ENCODE measurements around the gene AGPAT3. TPM values are rescaled to one million over a fixed set of nuclear protein-coding genes. Genes with fewer than 3 reads are reported as not detected.
A peak's percentile ranks its signal among the peaks of the same experiment; 100 is the strongest.

The AGPAT3 gene
- total and polyA plus RNA-seq, 5 donors from 2014 or later, result 13.3 to 67.8 (median 18.1) TPM

- Mint-ChIP-seq H3K27ac (no peak overlapping the region), H3K36me3 (peaks cover 11% of the 10 kb centered on the region), H3K9me3 (no peaks in the 10 kb centered on the region), H3K4me3 (no peak overlapping the region), H3K27me3 (no peaks in the 10 kb centered on the region), H3K4me1 (peaks cover 5 to 15% (median 6%) of the 10 kb centered on the region in 4 donors)
- Histone ChIP-seq H3K4me1 (ENCODE audit: control insufficient read depth, insufficient read depth, low read length, poor library complexity, severe bottlenecking) (no peaks in the 10 kb centered on the region), H3K9me3 (ENCODE audit: control insufficient read depth in 2 of 2, low read length in 2 of 2) (no peaks in the 10 kb centered on the region), H3K27me3 (ENCODE audit: control insufficient read depth, insufficient read depth, low read length) (no peaks in the 10 kb centered on the region), H3K36me3 (ENCODE audit: control insufficient read depth, insufficient read depth, low read length) (peaks cover 25% of the 10 kb centered on the region), H3K27ac (ENCODE audit: insufficient read depth, low read length, poor library complexity, severe bottlenecking) (no peak overlapping the region), H3K4me3 (ENCODE audit: low read depth, low read length) (no peak overlapping the region)
- DNase-seq (no peak), ATAC-seq (ENCODE audit: low read depth in 2 of 2) (no peak)
These were observed 108.0 kb downstream of the AGPAT3 start for GRCh38 chr21:43972850-43973633.

GRCh38 chr21:43973634-43973955 is 108.6 kb downstream of the AGPAT3 start:
- H3K27ac ChIP-seq (ENCODE audit: insufficient read depth, low read length, poor library complexity, severe bottlenecking), result no peak overlapping the region
- H3K4me1 Mint-ChIP-seq, result peaks cover 5 to 15% (median 6%) of the 10 kb centered on the region in 4 donors
- H3K4me3 Mint-ChIP-seq, result no peak overlapping the region
- no peaks in the 10 kb centered on the region for H3K4me1 ChIP-seq (ENCODE audit: control insufficient read depth, insufficient read depth, low read length, poor library complexity, severe bottlenecking)
- H3K36me3 ChIP-seq (ENCODE audit: control insufficient read depth, insufficient read depth, low read length), result peaks cover 28% of the 10 kb centered on the region
- ATAC-seq (ENCODE audit: low read depth in 2 of 2) (no peak), DNase-seq (no peak)
- H3K36me3 Mint-ChIP-seq, result peaks cover 11% of the 10 kb centered on the region
- no peak overlapping the region for H3K27ac Mint-ChIP-seq
- H3K27me3 Mint-ChIP-seq, result no peaks in the 10 kb centered on the region
- no peaks in the 10 kb centered on the region for H3K9me3 ChIP-seq (ENCODE audit: control insufficient read depth in 2 of 2, low read length in 2 of 2)
- no peaks in the 10 kb centered on the region for H3K9me3 Mint-ChIP-seq
- no peak overlapping the region for H3K4me3 ChIP-seq (ENCODE audit: low read depth, low read length)
- no peaks in the 10 kb centered on the region for H3K27me3 ChIP-seq (ENCODE audit: control insufficient read depth, insufficient read depth, low read length)

GRCh38 chr21:43974791-43975468 is 109.9 kb downstream of the AGPAT3 start:
- peak in 1 of 2 donors; percentile 16 for ATAC-seq (ENCODE audit: low read depth in 2 of 2)
- peaks cover 23% of the 10 kb centered on the region for H3K36me3 ChIP-seq (ENCODE audit: control insufficient read depth, insufficient read depth, low read length)
- Mint-ChIP-seq H3K9me3 (no peaks in the 10 kb centered on the region), H3K27me3 (no peaks in the 10 kb centered on the region), H3K4me3 (no peak overlapping the region), H3K4me1 (peaks cover 5 to 15% (median 6%) of the 10 kb centered on the region in 4 donors), H3K27ac (peak overlapping the region; percentile 2 to 83 (median 62)), H3K36me3 (peaks cover 11% of the 10 kb centered on the region)
- no peak overlapping the region for H3K4me3 ChIP-seq (ENCODE audit: low read depth, low read length)
- no peak for DNase-seq
- H3K4me1 ChIP-seq (ENCODE audit: control insufficient read depth, insufficient read depth, low read length, poor library complexity, severe bottlenecking), result no peaks in the 10 kb centered on the region
- no peak overlapping the region for H3K27ac ChIP-seq (ENCODE audit: insufficient read depth, low read length, poor library complexity, severe bottlenecking)
- H3K27me3 ChIP-seq (ENCODE audit: control insufficient read depth, insufficient read depth, low read length), result no peaks in the 10 kb centered on the region
- no peaks in the 10 kb centered on the region for H3K9me3 ChIP-seq (ENCODE audit: control insufficient read depth in 2 of 2, low read length in 2 of 2)

- no peaks in the 10 kb centered on the region for H3K9me3 ChIP-seq (ENCODE audit: control insufficient read depth in 2 of 2, low read length in 2 of 2)
- peak; percentile 82 to 89 for ATAC-seq (ENCODE audit: low read depth in 2 of 2)
- no peak overlapping the region for H3K4me3 ChIP-seq (ENCODE audit: low read depth, low read length)
- Mint-ChIP-seq H3K36me3 (peaks cover 11% of the 10 kb centered on the region), H3K9me3 (no peaks in the 10 kb centered on the region), H3K4me3 (no peak overlapping the region), H3K27me3 (no peaks in the 10 kb centered on the region), H3K27ac (peak overlapping the region; percentile 60 to 83 (median 62)), H3K4me1 (peaks cover 5 to 15% (median 6%) of the 10 kb centered on the region in 4 donors)
- H3K4me1 ChIP-seq (ENCODE audit: control insufficient read depth, insufficient read depth, low read length, poor library complexity, severe bottlenecking), result no peaks in the 10 kb centered on the region
- no peaks in the 10 kb centered on the region for H3K27me3 ChIP-seq (ENCODE audit: control insufficient read depth, insufficient read depth, low read length)
- peak; percentile 66 to 85 (median 79) for DNase-seq
- peaks cover 18% of the 10 kb centered on the region for H3K36me3 ChIP-seq (ENCODE audit: control insufficient read depth, insufficient read depth, low read length)
- no peak overlapping the region for H3K27ac ChIP-seq (ENCODE audit: insufficient read depth, low read length, poor library complexity, severe bottlenecking)
These were observed 110.6 kb downstream of the AGPAT3 start for GRCh38 chr21:43975469-43976098.

- Histone ChIP-seq H3K27me3 (ENCODE audit: control insufficient read depth, insufficient read depth, low read length) (no peaks in the 10 kb centered on the region), H3K4me3 (ENCODE audit: low read depth, low read length) (no peak overlapping the region), H3K36me3 (ENCODE audit: control insufficient read depth, insufficient read depth, low read length) (peaks cover 18% of the 10 kb centered on the region), H3K27ac (ENCODE audit: insufficient read depth, low read length, poor library complexity, severe bottlenecking) (no peak overlapping the region), H3K4me1 (ENCODE audit: control insufficient read depth, insufficient read depth, low read length, poor library complexity, severe bottlenecking) (no peaks in the 10 kb centered on the region), H3K9me3 (ENCODE audit: control insufficient read depth in 2 of 2, low read length in 2 of 2) (no peaks in the 10 kb centered on the region)
- ATAC-seq (ENCODE audit: low read depth in 2 of 2) (no peak), DNase-seq (no peak)
- H3K27ac Mint-ChIP-seq, result no peak overlapping the region
- no peaks in the 10 kb centered on the region for H3K27me3 Mint-ChIP-seq
- no peaks in the 10 kb centered on the region for H3K9me3 Mint-ChIP-seq
- no peak overlapping the region for H3K4me3 Mint-ChIP-seq
- H3K4me1 Mint-ChIP-seq, result peaks cover 5 to 15% (median 6%) of the 10 kb centered on the region in 4 donors
- H3K36me3 Mint-ChIP-seq, result peaks cover 10% of the 10 kb centered on the region
These were observed 111.6 kb downstream of the AGPAT3 start for GRCh38 chr21:43976661-43977060.

GRCh38 chr21:43978060-43978459 is 113.0 kb downstream of the AGPAT3 start:
- Histone ChIP-seq H3K36me3 (ENCODE audit: control insufficient read depth, insufficient read depth, low read length) (peaks cover 18% of the 10 kb centered on the region), H3K27ac (ENCODE audit: insufficient read depth, low read length, poor library complexity, severe bottlenecking) (no peak overlapping the region), H3K4me1 (ENCODE audit: control insufficient read depth, insufficient read depth, low read length, poor library complexity, severe bottlenecking) (no peaks in the 10 kb centered on the region), H3K4me3 (ENCODE audit: low read depth, low read length) (no peak overlapping the region), H3K27me3 (ENCODE audit: control insufficient read depth, insufficient read depth, low read length) (no peaks in the 10 kb centered on the region), H3K9me3 (ENCODE audit: control insufficient read depth in 2 of 2, low read length in 2 of 2) (no peaks in the 10 kb centered on the region)
- peaks cover 4% of the 10 kb centered on the region for H3K36me3 Mint-ChIP-seq
- no peaks in the 10 kb centered on the region for H3K27me3 Mint-ChIP-seq
- H3K4me3 Mint-ChIP-seq, result no peak overlapping the region
- no peak for ATAC-seq (ENCODE audit: low read depth in 2 of 2)
- H3K27ac Mint-ChIP-seq, result no peak overlapping the region
- H3K4me1 Mint-ChIP-seq, result peaks cover 5 to 15% (median 6%) of the 10 kb centered on the region in 4 donors
- DNase-seq, result no peak
- no peaks in the 10 kb centered on the region for H3K9me3 Mint-ChIP-seq

- Histone ChIP-seq H3K27ac (ENCODE audit: insufficient read depth, low read length, poor library complexity, severe bottlenecking) (no peak overlapping the region), H3K36me3 (ENCODE audit: control insufficient read depth, insufficient read depth, low read length) (peaks cover 18% of the 10 kb centered on the region), H3K4me1 (ENCODE audit: control insufficient read depth, insufficient read depth, low read length, poor library complexity, severe bottlenecking) (no peaks in the 10 kb centered on the region), H3K27me3 (ENCODE audit: control insufficient read depth, insufficient read depth, low read length) (no peaks in the 10 kb centered on the region), H3K4me3 (ENCODE audit: low read depth, low read length) (no peak overlapping the region), H3K9me3 (ENCODE audit: control insufficient read depth in 2 of 2, low read length in 2 of 2) (no peaks in the 10 kb centered on the region)
- H3K27ac Mint-ChIP-seq, result no peak overlapping the region
- ATAC-seq (ENCODE audit: low read depth in 2 of 2) (no peak), DNase-seq (no peak)
- peaks cover 11% of the 10 kb centered on the region for H3K36me3 Mint-ChIP-seq
- H3K4me1 Mint-ChIP-seq, result peaks cover 0 to 9% (median 3%) of the 10 kb centered on the region in 4 donors
- H3K9me3 Mint-ChIP-seq, result no peaks in the 10 kb centered on the region
- H3K27me3 Mint-ChIP-seq, result no peaks in the 10 kb centered on the region
- no peak overlapping the region for H3K4me3 Mint-ChIP-seq
These were observed 114.6 kb downstream of the AGPAT3 start for GRCh38 chr21:43979654-43980053.
